NT2/D1 (cell line): ENCODE data around the gene CPEB3.
A peak's percentile ranks its signal among the peaks of the same experiment; 100 is the strongest.
"Not testable (repeated sequence)": the region's sequence is repeated elsewhere in the genome, so short reads cannot be mapped to it uniquely, and the experiment has no call there.

Experiments used
- DNase-seq: peaks from one replicate; pipeline ENCODE4 v3.0.0-alpha.2; 2011; ENCODE audit warnings: low read depth, low spot score
- H3K27me3 ChIP-seq: 2 replicates; pipeline ENCODE4 v1.6.0; 2011; ENCODE audit warnings: mild to moderate bottlenecking; ENCODE audit not compliant: insufficient read length, insufficient read depth
- H3K36me3 ChIP-seq: 2 replicates; pipeline ENCODE4 v1.6.1; 2011; ENCODE audit warnings: mild to moderate bottlenecking, low read length, mixed read lengths; ENCODE audit not compliant: insufficient read depth, insufficient read length
- H3K4me1 ChIP-seq: 2 replicates; pipeline ENCODE4 v1.5.1; 2011; ENCODE audit not compliant: insufficient read depth, insufficient read length
- H3K4me3 ChIP-seq: 2 replicates; pipeline ENCODE4 v1.5.1; 2011; ENCODE audit warnings: low read depth; ENCODE audit not compliant: insufficient read length
- H3K9ac ChIP-seq: 2 replicates; pipeline ENCODE4 v1.6.0; 2011; ENCODE audit warnings: low read depth; ENCODE audit not compliant: insufficient read length
- H3K9me3 ChIP-seq: 2 replicates; pipeline ENCODE4 v1.5.1; 2011; ENCODE audit warnings: mild to moderate bottlenecking, low read length; ENCODE audit not compliant: insufficient read depth
- SUZ12 ChIP-seq: IDR thresholded peaks from 2 replicates; pipeline ENCODE4 v1.6.1; 2011; ENCODE audit not compliant: insufficient read length, insufficient read depth; ENCODE audit errors: extremely low read depth
- YY1 ChIP-seq: IDR thresholded peaks from 2 replicates; pipeline ENCODE4 v1.6.1; 2011; ENCODE audit not compliant: insufficient read length, insufficient read depth
- ZNF274 ChIP-seq: IDR thresholded peaks from 2 replicates; pipeline ENCODE4 v1.6.1; 2011; ENCODE audit warnings: mild to moderate bottlenecking, low read depth, low read length

Gene CPEB3

DNA sequence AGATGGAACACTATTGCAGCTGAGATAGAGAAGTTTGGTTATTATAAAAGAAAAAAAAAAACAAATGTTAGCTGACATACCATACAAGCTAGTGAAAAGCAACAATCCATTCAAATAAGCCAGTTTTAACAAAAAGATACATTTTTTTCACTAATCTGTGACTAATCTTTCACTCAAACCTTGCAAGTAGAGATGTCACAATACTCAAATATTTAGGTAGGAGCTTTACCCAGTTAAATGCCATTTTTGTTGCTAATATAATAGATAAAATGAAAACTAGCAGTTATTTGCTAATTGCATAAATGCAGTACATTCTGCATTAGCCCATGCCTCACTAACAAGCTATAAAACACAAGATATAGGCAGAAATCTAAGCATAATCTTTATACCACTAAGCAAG, 243.7 kb downstream of the CPEB3 start:
- Histone ChIP-seq H3K9ac (no peak overlapping the region), H3K4me3 (no peak overlapping the region), H3K9me3 (no peaks in the 10 kb centered on the region), H3K36me3 (no peaks in the 10 kb centered on the region), H3K27me3 (no peaks in the 10 kb centered on the region), H3K4me1 (no peaks in the 10 kb centered on the region)
- no peak for TF ChIP-seq ZNF274
- no peak for TF ChIP-seq YY1
- no peak for TF ChIP-seq SUZ12
- DNase-seq, result no peak

DNA sequence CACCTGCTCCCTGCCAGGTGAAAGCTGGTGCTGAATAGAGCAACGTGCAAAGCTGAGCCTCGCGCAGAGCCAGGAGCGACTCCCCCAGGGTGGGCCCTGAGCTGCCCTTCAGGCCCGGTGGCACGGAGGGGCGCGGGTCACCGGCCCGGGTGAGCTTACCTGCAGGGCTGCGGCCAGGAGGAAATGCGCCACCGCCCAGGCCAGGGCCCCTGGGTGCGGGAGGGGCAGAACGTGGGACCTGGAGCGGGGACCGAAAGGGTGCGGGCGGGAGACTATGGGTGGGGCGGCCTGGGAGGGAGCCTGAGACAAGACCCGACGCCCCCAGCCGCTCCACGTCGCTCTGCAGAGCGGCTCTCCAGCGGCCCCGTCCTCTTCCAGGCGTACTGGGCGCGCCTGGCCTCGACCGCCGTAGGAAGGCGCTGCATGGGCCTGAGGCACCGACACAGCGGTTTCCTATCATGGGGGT, 245.2 kb downstream of the CPEB3 start:
- DNase-seq, result no peak
- Histone ChIP-seq H3K4me3 (no peak overlapping the region), H3K4me1 (no peaks in the 10 kb centered on the region), H3K9ac (no peak overlapping the region), H3K36me3 (no peaks in the 10 kb centered on the region), H3K9me3 (no peaks in the 10 kb centered on the region), H3K27me3 (no peaks in the 10 kb centered on the region)
- TF ChIP-seq YY1 (no peak), SUZ12 (no peak), ZNF274 (no peak)

DNA sequence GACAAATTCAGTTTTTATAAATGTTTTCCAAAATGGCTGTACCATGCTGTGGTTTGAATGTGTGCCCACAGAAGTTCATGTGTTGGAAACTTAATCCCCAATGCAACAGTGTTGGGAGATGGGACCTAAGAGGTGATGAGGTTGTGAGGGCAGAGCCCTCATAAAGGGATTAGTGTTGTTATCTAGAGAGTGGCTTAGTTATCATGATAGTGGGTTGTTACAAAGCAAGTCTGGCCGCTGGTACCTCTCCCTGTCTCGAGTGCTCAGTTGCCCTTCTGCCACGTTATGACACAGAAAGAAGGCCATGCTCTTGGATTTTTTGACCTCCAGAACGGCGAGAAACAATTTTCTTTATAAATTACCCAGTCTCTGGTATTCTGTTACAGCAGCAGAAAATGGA, 248.3 kb downstream of the CPEB3 start:
- TF ChIP-seq SUZ12 (no peak), ZNF274 (no peak), YY1 (no peak)
- no peak overlapping the region for H3K9ac ChIP-seq

DNA sequence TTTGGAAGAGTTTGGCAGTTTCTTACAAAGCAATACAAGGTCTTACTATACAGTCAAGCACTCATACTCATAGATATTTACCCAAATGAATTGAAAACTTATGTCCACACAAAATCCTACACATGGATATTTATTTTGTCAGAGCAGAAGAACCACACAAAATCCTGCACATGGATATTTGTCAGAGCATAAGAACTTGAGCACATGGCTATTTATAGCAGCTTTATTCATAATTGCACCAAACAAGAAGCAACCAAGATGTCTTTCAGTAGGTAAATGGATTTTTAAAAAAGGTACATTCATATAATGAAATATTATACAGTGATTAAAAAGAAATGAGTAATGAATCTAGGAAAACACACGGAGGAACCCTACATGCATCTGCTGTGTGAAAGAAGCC, 251.9 kb downstream of the CPEB3 start:
- no peaks in the 10 kb centered on the region for H3K36me3 ChIP-seq
- H3K9ac ChIP-seq, result no peak overlapping the region
- H3K27me3 ChIP-seq, result no peaks in the 10 kb centered on the region
- no peaks in the 10 kb centered on the region for H3K4me1 ChIP-seq
- H3K4me3 ChIP-seq, result no peak overlapping the region
- H3K9me3 ChIP-seq, result no peaks in the 10 kb centered on the region
- TF ChIP-seq YY1 (no peak), ZNF274 (no peak), SUZ12 (no peak)
- DNase-seq, result no peak

More for the DNA sequence above, 248.3 kb downstream of the CPEB3 start:
- peak; percentile 16 for DNase-seq
- Histone ChIP-seq H3K4me1 (no peaks in the 10 kb centered on the region), H3K36me3 (no peaks in the 10 kb centered on the region), H3K4me3 (no peak overlapping the region), H3K9me3 (no peaks in the 10 kb centered on the region), H3K27me3 (no peaks in the 10 kb centered on the region)

DNA sequence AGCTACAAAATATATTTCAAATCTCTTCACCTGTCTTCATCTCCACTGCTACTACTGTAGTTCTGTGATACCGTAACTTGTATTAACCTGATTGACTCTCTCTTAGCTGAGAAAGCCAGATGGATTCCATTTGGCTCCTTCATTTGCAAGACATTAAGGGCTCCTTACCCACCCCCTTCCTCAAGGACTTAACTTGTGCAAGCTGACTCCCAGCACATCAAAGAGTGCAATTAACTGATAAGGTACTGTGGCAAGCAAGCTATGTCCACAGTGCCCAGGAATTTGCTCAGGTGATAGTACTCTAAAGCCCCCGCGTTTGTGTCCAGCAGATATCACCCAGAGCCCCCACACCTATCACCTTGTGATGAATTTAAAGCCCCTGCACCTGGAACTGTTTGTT, 257.8 kb downstream of the CPEB3 start:
- H3K9ac ChIP-seq, H3K4me3 ChIP-seq, H3K4me1 ChIP-seq, H3K9me3 ChIP-seq, H3K27me3 ChIP-seq: not testable (repeated sequence)
- peak; percentile 42 for DNase-seq
- peaks cover 20% of the 10 kb centered on the region for H3K36me3 ChIP-seq

DNA sequence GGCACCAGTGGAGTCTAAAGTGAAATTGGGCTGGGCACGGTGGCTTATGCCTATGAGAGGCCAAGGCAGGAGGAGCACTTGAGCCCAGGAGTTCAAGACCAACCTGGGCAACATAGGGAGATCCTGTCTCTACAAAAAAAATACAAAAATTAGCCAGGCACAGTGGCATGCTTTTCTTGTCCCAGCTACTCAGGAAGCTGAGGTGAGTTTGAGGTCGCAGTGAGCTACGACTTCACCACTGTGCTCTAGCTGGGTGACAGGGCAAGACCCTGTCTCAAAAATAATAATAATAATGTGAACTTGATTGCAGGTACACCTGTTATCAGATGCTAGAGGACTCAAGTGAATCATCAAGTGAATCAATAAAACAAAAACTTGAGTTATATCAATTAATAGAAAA, 259.3 kb downstream of the CPEB3 start:
- no peaks in the 10 kb centered on the region for H3K4me1 ChIP-seq
- TF ChIP-seq ZNF274 (no peak), YY1 (no peak), SUZ12 (no peak)
- no peak for DNase-seq
- peaks cover 31% of the 10 kb centered on the region for H3K36me3 ChIP-seq
- H3K9me3 ChIP-seq, result no peaks in the 10 kb centered on the region
- no peak overlapping the region for H3K9ac ChIP-seq
- H3K4me3 ChIP-seq, result no peak overlapping the region
- no peaks in the 10 kb centered on the region for H3K27me3 ChIP-seq

DNA sequence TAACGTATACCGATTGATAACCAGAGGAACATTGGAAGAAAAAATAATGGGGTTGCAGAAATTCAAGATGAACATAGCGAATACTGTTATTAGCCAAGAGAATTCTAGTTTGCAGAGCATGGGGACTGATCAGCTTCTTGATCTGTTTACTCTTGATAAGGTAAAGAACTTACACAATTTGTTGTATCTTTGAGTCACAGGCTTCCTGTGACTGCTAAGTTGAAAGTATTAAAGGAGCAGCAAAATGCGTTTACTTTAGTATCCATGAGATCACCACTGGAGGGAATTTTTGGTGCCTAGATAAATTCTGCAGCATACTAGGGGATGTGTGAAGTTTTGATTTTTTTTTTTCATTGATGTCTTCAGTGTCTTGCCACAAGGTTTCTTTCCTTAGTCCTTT, 263.7 kb downstream of the CPEB3 start:
- no peak for DNase-seq
- H3K36me3 ChIP-seq, result peaks cover 61% of the 10 kb centered on the region
- no peaks in the 10 kb centered on the region for H3K9me3 ChIP-seq
- H3K4me3 ChIP-seq, result no peak overlapping the region
- no peaks in the 10 kb centered on the region for H3K4me1 ChIP-seq
- no peak overlapping the region for H3K9ac ChIP-seq
- TF ChIP-seq ZNF274 (no peak), SUZ12 (no peak), YY1 (no peak)
- no peaks in the 10 kb centered on the region for H3K27me3 ChIP-seq

DNA sequence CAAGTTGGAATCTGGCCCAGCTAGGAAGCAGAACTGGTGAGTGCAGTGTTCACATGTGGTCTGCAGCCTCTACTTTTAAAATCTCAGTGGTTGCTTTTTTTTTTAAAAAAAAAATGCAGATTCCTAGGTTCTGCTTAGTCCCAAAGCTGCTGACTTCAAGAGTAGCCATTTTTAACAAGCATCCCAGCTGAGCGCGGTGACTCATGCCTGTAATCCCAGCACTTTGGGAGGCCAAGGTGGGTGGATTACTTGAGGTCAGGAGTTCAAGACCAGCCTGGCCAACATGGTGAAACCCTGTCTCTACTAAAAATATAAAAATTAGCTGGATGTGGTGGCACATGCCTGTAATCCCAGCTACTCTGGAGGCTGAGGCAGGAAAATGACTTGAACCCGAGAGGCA, 265.5 kb downstream of the CPEB3 start:
- not testable (repeated sequence) for H3K27me3 ChIP-seq, H3K4me1 ChIP-seq, H3K9ac ChIP-seq, H3K9me3 ChIP-seq, H3K4me3 ChIP-seq, DNase-seq
- H3K36me3 ChIP-seq, result peaks cover 58% of the 10 kb centered on the region
